Coronary artery (tissue), 2 donors: ENCODE measurements around the gene ATP2B3.

Experiments used
- DNase-seq: peaks from one replicate; pipeline ENCODE4 v3.0.0-alpha.2; 2017; ENCODE audit warnings: low spot score
- H3K27ac ChIP-seq, 2 donors: fragments of 200-600 bp; sonication (generic); one replicate each; pipeline ENCODE4 v1.5.1; 2016 to 2019
- H3K4me3 ChIP-seq: fragments of 200-600 bp; sonication (generic); 2 replicates; pipeline ENCODE4 v1.5.1; 2016; ENCODE audit warnings: mild to moderate bottlenecking, moderate library complexity
- CTCF ChIP-seq: fragments of 200-600 bp; sonication (generic); IDR thresholded peaks from one replicate; pipeline ENCODE4 v1.5.1; 2019; ENCODE audit warnings: antibody characterized with exemption

The ATP2B3 gene

DNA sequence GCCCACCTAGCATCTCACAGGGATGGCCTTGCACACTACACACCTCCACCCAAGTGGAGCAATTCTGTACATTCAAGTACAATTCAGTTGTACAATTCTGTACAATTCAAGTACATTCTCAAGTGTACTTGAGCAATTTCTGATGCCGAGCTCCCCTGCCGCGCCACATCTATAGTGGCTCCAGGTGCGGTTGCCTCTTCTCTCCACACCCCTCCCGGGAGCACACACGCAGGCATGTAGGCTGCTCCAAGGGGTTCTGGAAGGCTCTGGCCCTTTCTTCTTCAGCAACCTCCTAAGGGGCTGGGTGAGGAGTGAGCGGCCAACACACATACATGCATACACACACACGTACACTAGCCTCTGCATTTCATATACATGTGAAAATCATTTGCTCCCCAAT, 110.7 kb downstream of the ATP2B3 start:
- DNase-seq: no peak
- Histone ChIP-seq H3K4me3 (no peak overlapping the region), H3K27ac (no peak overlapping the region)
- no peak for TF ChIP-seq CTCF

- Histone ChIP-seq H3K4me3 (no peak overlapping the region), H3K27ac (no peak overlapping the region)
- no peak for DNase-seq
- TF ChIP-seq CTCF: no peak
Observed at GRCh38 chrX:153628665-153629064, 111.2 kb downstream of the ATP2B3 start.

- no peak overlapping the region for H3K4me3 ChIP-seq
- no peak for TF ChIP-seq CTCF
- no peak overlapping the region for H3K27ac ChIP-seq
- no peak for DNase-seq
Observed at GRCh38 chrX:153631346-153631745, 113.9 kb downstream of the ATP2B3 start.

- TF ChIP-seq CTCF: no peak
- Histone ChIP-seq H3K27ac (no peak overlapping the region), H3K4me3 (no peak overlapping the region)
- no peak for DNase-seq
Observed at GRCh38 chrX:153631907-153632594, 114.6 kb downstream of the ATP2B3 start.
